KBM-7 (cell line): ENCODE data around the gene ROBO1.

Experiments
- DNase-seq: peaks from one replicate; pipeline ENCODE4 v3.0.0-alpha.2; 2015
- in situ Hi-C: fragments of 300-500 bp; cut with MboI; formaldehyde crosslinking; loops from 2 replicates; pipeline ENCODE4 v1.14.3; 2020; ENCODE audit warnings: low sequenced_read_pairs, low pct_unique_long_range_greater_than_20kb, mixed read lengths

ROBO1 gene

GRCh38 chr3:78827618-78828017 lies 940.2 kb downstream of the ROBO1 start:
- in situ Hi-C loops, result no loop called here
- DNase-seq, result no peak

- no peak for DNase-seq
- in situ Hi-C loops, result no loop called here
Observed at GRCh38 chr3:78825858-78826215, 942.0 kb downstream of the ROBO1 start.

- in situ Hi-C loops, result no loop called here
- DNase-seq, result no peak
Observed at GRCh38 chr3:78825118-78825857, 942.5 kb downstream of the ROBO1 start.

- DNase-seq, result no peak
- in situ Hi-C loops, result no loop called here
Observed at GRCh38 chr3:78823859-78824258, 943.9 kb downstream of the ROBO1 start.

GRCh38 chr3:78823434-78823833 lies 944.4 kb downstream of the ROBO1 start:
- DNase-seq, result no peak
- in situ Hi-C loops, result no loop called here

- in situ Hi-C loops, result no loop called here
- no peak for DNase-seq
Observed at GRCh38 chr3:78822726-78823125, 945.1 kb downstream of the ROBO1 start.

GRCh38 chr3:78820542-78820941 lies 947.3 kb downstream of the ROBO1 start:
- in situ Hi-C loops, result no loop called here
- DNase-seq, result no peak

GRCh38 chr3:78818161-78818985 lies 949.4 kb downstream of the ROBO1 start:
- no peak for DNase-seq
- in situ Hi-C loops, result no loop called here

- in situ Hi-C loops, result no loop called here
- no peak for DNase-seq
Observed at GRCh38 chr3:78814893-78815562, 952.8 kb downstream of the ROBO1 start.

GRCh38 chr3:78812166-78812565 lies 955.6 kb downstream of the ROBO1 start:
- in situ Hi-C loops, result no loop called here
- no peak for DNase-seq

- in situ Hi-C loops, result no loop called here
- DNase-seq, result no peak
Observed at GRCh38 chr3:78809966-78810365, 957.8 kb downstream of the ROBO1 start.

- no peak for DNase-seq
- in situ Hi-C loops, result no loop called here
Observed at GRCh38 chr3:78804251-78805037, 963.4 kb downstream of the ROBO1 start.

- DNase-seq, result no peak
- in situ Hi-C loops, result no loop called here
Observed at GRCh38 chr3:78802562-78802930, 965.3 kb downstream of the ROBO1 start.

GRCh38 chr3:78801926-78802561 lies 965.8 kb downstream of the ROBO1 start:
- DNase-seq, result no peak
- in situ Hi-C loops, result no loop called here

- in situ Hi-C loops, result no loop called here
- DNase-seq, result no peak
Observed at GRCh38 chr3:78799681-78800080, 968.1 kb downstream of the ROBO1 start.

- in situ Hi-C loops, result no loop called here
- no peak for DNase-seq
Observed at GRCh38 chr3:78798266-78798832, 969.4 kb downstream of the ROBO1 start.

GRCh38 chr3:78794431-78794830 lies 973.4 kb downstream of the ROBO1 start:
- DNase-seq, result no peak
- in situ Hi-C loops, result no loop called here

- in situ Hi-C loops, result no loop called here
- no peak for DNase-seq
Observed at GRCh38 chr3:78792733-78793132, 975.1 kb downstream of the ROBO1 start.

- in situ Hi-C loops, result no loop called here
Observed at GRCh38 chr3:78792212-78792611, 975.6 kb downstream of the ROBO1 start.

More at GRCh38 chr3:78792212-78792611, 975.6 kb downstream of the ROBO1 start:
- no peak for DNase-seq
